Adipocyte (in vitro differentiated cells): ENCODE measurements around the gene TMF1.

Experiments used
- DNase-seq: peaks from one replicate; pipeline ENCODE4 v3.0.0-alpha.2; 2015; ENCODE audit warnings: low read depth
- H3K27me3 ChIP-seq: replicated peaks from 2 replicates; pipeline ENCODE4 v1.7.0; 2013; ENCODE audit warnings: mild to moderate bottlenecking, low read length, moderate library complexity; ENCODE audit not compliant: control insufficient read depth, insufficient read depth
- H3K36me3 ChIP-seq: 2 replicates; pipeline ENCODE4 v1.7.0; 2013; ENCODE audit warnings: low read length, mild to moderate bottlenecking, moderate library complexity; ENCODE audit not compliant: control insufficient read depth, insufficient read depth, severe bottlenecking
- H3K4me1 ChIP-seq: 2 replicates; pipeline ENCODE4 v1.7.0; 2013; ENCODE audit warnings: mild to moderate bottlenecking, low read length, moderate library complexity; ENCODE audit not compliant: control insufficient read depth, insufficient read depth
- H3K4me3 ChIP-seq: 2 replicates; pipeline ENCODE4 v1.7.0; 2013; ENCODE audit warnings: mild to moderate bottlenecking, low read length, moderate library complexity
- H3K9ac ChIP-seq: 2 replicates; pipeline ENCODE4 v1.7.0; 2013; ENCODE audit warnings: mild to moderate bottlenecking, low read length, moderate library complexity
- H3K9me3 ChIP-seq: 2 replicates; pipeline ENCODE4 v1.7.0; 2013; ENCODE audit warnings: mild to moderate bottlenecking, low read length, moderate library complexity; ENCODE audit not compliant: control insufficient read depth

The TMF1 gene

DNA sequence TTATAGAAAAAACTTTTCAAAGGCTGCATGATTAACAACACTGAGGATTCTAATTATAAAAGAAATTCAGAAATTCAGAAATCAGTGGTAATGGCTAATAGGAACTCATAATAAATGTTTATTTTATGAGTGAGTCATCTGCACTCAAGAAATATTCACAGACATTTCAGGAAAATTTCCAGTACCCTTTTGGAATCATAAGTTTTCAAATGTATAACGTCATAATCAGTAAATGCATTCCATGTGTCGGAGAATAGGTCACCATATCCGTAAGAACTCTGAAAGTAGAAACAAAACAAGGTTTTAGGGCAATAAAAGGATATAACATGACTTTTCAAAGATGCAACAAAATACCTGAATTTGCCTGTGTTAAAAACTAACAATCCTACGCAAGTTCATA is 63.4 kb downstream of the TMF1 start:
- H3K27me3 ChIP-seq, result no peaks in the 10 kb centered on the region
- peaks cover 61% of the 10 kb centered on the region for H3K36me3 ChIP-seq
- no peak overlapping the region for H3K4me3 ChIP-seq
- H3K9ac ChIP-seq, result no peak overlapping the region
- no peaks in the 10 kb centered on the region for H3K4me1 ChIP-seq
- H3K9me3 ChIP-seq, result no peaks in the 10 kb centered on the region
- peak; percentile 79 for DNase-seq

GRCh38 chr3:68987322-68987721 is 64.8 kb downstream of the TMF1 start:
- DNase-seq, result no peak
- Histone ChIP-seq H3K9me3 (no peaks in the 10 kb centered on the region), H3K36me3 (peaks cover 70% of the 10 kb centered on the region), H3K9ac (no peak overlapping the region), H3K27me3 (no peaks in the 10 kb centered on the region), H3K4me3 (no peak overlapping the region), H3K4me1 (no peaks in the 10 kb centered on the region)

DNA sequence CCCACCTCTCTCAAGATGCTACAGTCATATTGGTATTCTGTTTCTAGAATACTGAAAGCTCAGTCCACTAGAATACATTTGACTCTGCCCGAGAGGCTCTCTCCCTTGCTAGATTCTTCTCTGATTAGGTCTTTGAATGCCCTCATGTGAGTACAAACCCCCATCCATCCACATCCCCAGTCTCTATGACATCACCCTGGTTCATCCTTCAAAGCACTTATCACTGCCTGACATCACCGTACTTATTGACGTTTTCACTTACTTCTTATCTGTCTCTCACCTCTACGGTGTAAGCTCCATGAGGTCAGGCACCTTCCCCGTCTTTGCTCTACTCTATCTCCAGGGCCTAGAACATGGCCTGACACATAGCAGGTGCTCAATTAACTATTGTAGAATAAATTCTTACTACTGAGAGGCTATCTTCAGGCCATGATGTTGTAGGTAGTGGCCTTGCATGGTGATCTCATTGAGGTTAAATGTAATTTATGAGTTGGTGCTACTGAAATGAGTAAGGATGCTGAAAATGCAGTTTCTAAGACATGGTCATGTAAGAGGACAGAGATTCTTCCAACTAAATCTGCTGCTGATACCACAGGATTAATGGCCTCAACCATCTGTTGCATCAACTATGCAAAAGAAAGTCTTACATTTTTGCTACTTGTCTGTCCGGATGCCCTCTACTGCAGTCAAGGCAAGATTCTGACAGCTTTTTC is 65.5 kb downstream of the TMF1 start:
- H3K4me3 ChIP-seq, result no peak overlapping the region
- no peak for DNase-seq
- H3K36me3 ChIP-seq, result peaks cover 75% of the 10 kb centered on the region
- no peak overlapping the region for H3K9ac ChIP-seq
- H3K4me1 ChIP-seq, result no peaks in the 10 kb centered on the region
- H3K27me3 ChIP-seq, result no peaks in the 10 kb centered on the region
- no peaks in the 10 kb centered on the region for H3K9me3 ChIP-seq

- Histone ChIP-seq H3K4me1 (no peaks in the 10 kb centered on the region), H3K36me3 (peaks cover 81% of the 10 kb centered on the region), H3K4me3 (no peak overlapping the region)
These were observed 66.9 kb downstream of the TMF1 start for GRCh38 chr3:68985146-68985790.

DNA sequence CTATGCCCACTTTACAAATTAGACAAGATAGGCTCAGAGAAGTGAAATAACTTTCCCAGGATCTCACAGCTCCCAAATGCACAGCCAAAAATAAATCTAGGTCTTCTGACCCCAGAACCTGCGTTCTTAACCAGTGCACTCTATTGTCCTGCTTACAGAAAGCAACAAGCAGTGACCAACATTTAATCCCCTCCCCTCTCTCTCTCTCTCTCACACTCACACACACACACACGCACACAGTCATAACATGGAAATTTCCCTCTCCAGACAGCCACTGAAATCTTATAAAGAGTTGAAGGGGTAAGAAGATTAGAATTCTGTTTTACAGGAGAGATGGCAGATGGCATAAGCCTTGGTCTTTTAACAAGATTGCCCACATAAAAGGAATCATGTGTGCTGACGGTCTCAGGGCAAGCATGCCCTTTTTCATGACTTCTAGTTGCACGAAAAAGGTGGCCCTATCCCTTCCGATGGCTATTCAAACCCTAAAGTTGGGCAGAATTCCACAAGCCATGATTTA is 68.1 kb downstream of the TMF1 start:
- H3K36me3 ChIP-seq, result peaks cover 93% of the 10 kb centered on the region
- H3K4me1 ChIP-seq, result no peaks in the 10 kb centered on the region
- H3K9me3 ChIP-seq, result no peaks in the 10 kb centered on the region
- no peaks in the 10 kb centered on the region for H3K27me3 ChIP-seq
- H3K4me3 ChIP-seq, result no peak overlapping the region
- no peak for DNase-seq
- no peak overlapping the region for H3K9ac ChIP-seq

More at GRCh38 chr3:68985146-68985790, 66.9 kb downstream of the TMF1 start:
- Histone ChIP-seq H3K27me3 (no peaks in the 10 kb centered on the region), H3K9me3 (no peaks in the 10 kb centered on the region), H3K9ac (no peak overlapping the region)
- no peak for DNase-seq

- Histone ChIP-seq H3K9ac (no peak overlapping the region), H3K27me3 (no peaks in the 10 kb centered on the region), H3K36me3 (peaks cover 78% of the 10 kb centered on the region), H3K9me3 (no peaks in the 10 kb centered on the region), H3K4me3 (no peak overlapping the region), H3K4me1 (no peaks in the 10 kb centered on the region)
- DNase-seq, result no peak
These were observed 74.5 kb downstream of the TMF1 start for GRCh38 chr3:68977486-68978167.

GRCh38 chr3:68974711-68975110 is 77.4 kb downstream of the TMF1 start:
- Histone ChIP-seq H3K27me3 (peaks cover 14% of the 10 kb centered on the region), H3K9me3 (no peaks in the 10 kb centered on the region), H3K4me1 (no peaks in the 10 kb centered on the region), H3K9ac (no peak overlapping the region), H3K36me3 (peaks cover 51% of the 10 kb centered on the region), H3K4me3 (no peak overlapping the region)
- DNase-seq, result no peak

DNA sequence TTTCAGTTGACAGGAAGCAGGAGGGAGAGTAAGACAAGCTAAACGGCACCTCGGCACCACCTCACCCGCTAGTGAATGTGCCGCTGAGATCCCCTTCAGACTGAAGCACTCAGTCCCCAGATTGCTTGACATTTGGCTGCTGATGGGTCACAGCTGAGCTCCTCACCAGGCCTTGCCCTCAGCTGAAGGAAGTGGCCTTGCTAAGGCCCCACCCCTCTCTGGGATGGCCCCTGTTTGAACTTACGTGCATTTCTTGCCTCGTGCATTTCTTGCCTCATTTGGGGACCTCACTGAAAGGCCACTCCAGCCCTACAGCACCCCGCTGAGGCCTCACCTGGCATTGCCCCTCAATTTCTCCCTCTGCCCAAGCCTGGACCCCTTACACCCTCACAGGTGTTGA is 78.5 kb downstream of the TMF1 start:
- Histone ChIP-seq H3K9ac (no peak overlapping the region), H3K36me3 (peaks cover 40% of the 10 kb centered on the region), H3K27me3 (peaks cover 25% of the 10 kb centered on the region), H3K4me3 (no peak overlapping the region), H3K4me1 (no peaks in the 10 kb centered on the region), H3K9me3 (no peaks in the 10 kb centered on the region)
- no peak for DNase-seq

GRCh38 chr3:68972358-68972979 is 79.7 kb downstream of the TMF1 start:
- Histone ChIP-seq H3K27me3 (peaks cover 35% of the 10 kb centered on the region), H3K4me3 (no peak overlapping the region), H3K4me1 (no peaks in the 10 kb centered on the region), H3K36me3 (peaks cover 28% of the 10 kb centered on the region), H3K9me3 (no peaks in the 10 kb centered on the region), H3K9ac (no peak overlapping the region)
- peak; percentile 77 for DNase-seq
